Caco-2 (cell line): ENCODE results near the gene MOV10L1. TPM values are rescaled to one million over a fixed set of nuclear protein-coding genes. Genes with fewer than 3 reads are reported as not detected.

Experiments used
- BruUV-seq: library from RNA; stranded (reverse); fragments of 400-500 nt; replicated peaks from 2 replicates; lab custom pipeline; 2021; lab: Mats Ljungman, UMichigan
- CTCF ChIA-PET: fragments of 300-600 bp; sonication (Branson Sonifier 250); formaldehyde crosslinking; loops from one replicate; lab custom pipeline; 2022; ENCODE audit warnings: antibody characterized with exemption; lab: Charles Lee
- POLR2A ChIA-PET: fragments of 300-600 bp; sonication (Branson Sonifier 250); formaldehyde crosslinking; loops from one replicate; lab custom pipeline; 2022; ENCODE audit warnings: antibody characterized with exemption; lab: Charles Lee
- DNase-seq, 2 experiments: peaks; one replicate each; pipeline versions ENCODE4 v3.0.0 to v3.0.0-alpha.2; 2020 to 2022
- H3K27me3 ChIP-seq: replicated peaks from 2 replicates; pipeline ENCODE4 v1.6.0; 2011; ENCODE audit warnings: low read length; ENCODE audit not compliant: control insufficient read depth, insufficient read depth
- H3K36me3 ChIP-seq: 2 replicates; pipeline ENCODE4 v1.5.1; 2011; ENCODE audit warnings: low read length; ENCODE audit not compliant: control insufficient read depth, insufficient read depth
- H3K4me1 ChIP-seq: fragments of 250-450 bp; sonication (Bioruptor Pico); 2 replicates; pipeline ENCODE4 v1.5.1; 2020; ENCODE audit warnings: mild to moderate bottlenecking
- H3K4me3 ChIP-seq: 2 replicates; pipeline ENCODE4 v1.5.1; 2011; ENCODE audit warnings: low read depth, mild to moderate bottlenecking, control low read depth, low read length
- H3K9me3 ChIP-seq: fragments of 250-450 bp; sonication (Bioruptor Pico); 2 replicates; pipeline ENCODE4 v1.5.1; 2020; ENCODE audit warnings: mild to moderate bottlenecking, moderate library complexity
- H3K27ac Mint-ChIP-seq: one replicate; pipeline ENCODE4 v1.8.0; 2022; ENCODE audit warnings: mixed read lengths; ENCODE audit not compliant: unreplicated experiment
- H3K27me3 Mint-ChIP-seq: one replicate; pipeline ENCODE4 v1.8.0; 2022; ENCODE audit warnings: mixed read lengths; ENCODE audit not compliant: insufficient read depth, unreplicated experiment
- H3K36me3 Mint-ChIP-seq: one replicate; pipeline ENCODE4 v1.8.0; 2022; ENCODE audit warnings: mild to moderate bottlenecking, mixed read lengths; ENCODE audit not compliant: insufficient read depth, unreplicated experiment
- H3K4me1 Mint-ChIP-seq: one replicate; pipeline ENCODE4 v1.8.0; 2022; ENCODE audit warnings: low read depth, mixed read lengths; ENCODE audit not compliant: unreplicated experiment
- H3K4me3 Mint-ChIP-seq: one replicate; pipeline ENCODE4 v1.8.0; 2022; ENCODE audit warnings: mild to moderate bottlenecking, moderate library complexity, mixed read lengths; ENCODE audit not compliant: unreplicated experiment
- H3K9me3 Mint-ChIP-seq: one replicate; pipeline ENCODE4 v1.8.0; 2022; ENCODE audit warnings: mixed read lengths; ENCODE audit not compliant: unreplicated experiment
- CTCF ChIP-seq, 2 experiments: fragments of 200-600 bp in 1 of 2; IDR thresholded peaks; 1 replicate in 1 of 2; 2 replicates in 1 of 2; pipeline versions ENCODE4 v1.5.1 to v1.8.0; 2011 to 2022; ENCODE audit warnings: antibody characterized with exemption in 1 of 2, control low read depth in 1 of 2, inconsistent platforms in 1 of 2, low read depth in 1 of 2, low read length in 1 of 2, mild to moderate bottlenecking in 1 of 2, moderate library complexity in 1 of 2; ENCODE audit not compliant: insufficient read depth in 1 of 2, severe bottlenecking in 1 of 2, unreplicated experiment in 1 of 2
- intact Hi-C: fragments of 100-400 bp; cut with micrococcal nuclease; formaldehyde crosslinking; loops from one replicate; pipeline ENCODE4 v1.10.0; 2022; ENCODE audit not compliant: unreplicated experiment
- total RNA-seq: library from RNA; stranded (reverse); gene quantifications from 2 replicates; pipeline ENCODE4 v1.2.3, GENCODE V29; 2022

Gene MOV10L1
- total RNA-seq, 1 experiment from 2014 or later, result not detected

DNA sequence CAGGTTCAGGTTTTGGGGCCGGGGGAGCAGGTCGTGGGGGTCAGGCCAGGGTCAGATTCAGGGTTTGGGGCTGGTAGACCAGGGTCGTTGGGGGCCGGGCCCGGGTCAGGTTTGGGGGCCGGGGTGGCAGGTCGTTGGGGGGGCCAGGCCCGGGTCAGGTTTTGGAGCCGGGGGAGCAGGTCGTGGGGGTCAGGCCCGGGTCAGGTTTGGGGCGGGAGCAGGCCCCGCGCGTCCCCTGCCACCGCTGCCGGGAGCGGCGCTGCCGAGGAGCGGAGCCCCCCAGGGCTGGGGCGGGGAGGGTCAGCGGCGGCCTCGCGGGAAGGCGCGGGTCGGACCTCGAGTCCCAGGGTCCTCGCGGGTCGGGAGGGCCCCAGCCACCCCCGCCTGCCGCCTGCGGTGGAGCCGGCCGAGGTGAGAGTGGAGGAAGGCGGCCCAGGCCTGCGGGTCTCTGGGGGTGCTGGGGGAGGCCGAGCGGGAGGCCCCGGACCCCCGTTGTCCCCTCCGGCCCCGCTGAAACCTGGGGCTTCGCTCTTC lies 96.4 kb downstream of the MOV10L1 start:
- BruUV-seq, result no TSS peak
- no peak for TF ChIP-seq CTCF (IDR thresholded peaks at IDR 0.05; ENCODE audit: insufficient read depth in 1 of 2, low read depth in 1 of 2, low read length in 1 of 2, severe bottlenecking in 1 of 2, unreplicated experiment in 1 of 2)
- DNase-seq, result peak in 1 of 2 experiments; percentile 47
- H3K4me3 ChIP-seq, result peak overlapping the region; percentile 76
- intact Hi-C loops, result no loop called here
- Mint-ChIP-seq H3K9me3 (no peaks in the 10 kb centered on the region), H3K4me3 (peak overlapping the region; percentile 85), H3K4me1 (no peaks in the 10 kb centered on the region), H3K27me3 (no peaks in the 10 kb centered on the region), H3K27ac (peak overlapping the region; percentile 86), H3K36me3 (peaks cover 6% of the 10 kb centered on the region)
- no peaks in the 10 kb centered on the region for H3K27me3 ChIP-seq
- H3K9me3 ChIP-seq, result no peaks in the 10 kb centered on the region
- ChIA-PET POLR2A (no interaction called here), CTCF (interaction anchor here (0.9 kb wide), 1 partner anchor 51 kb away, joined by 3 read pairs; no protein-coding TSS in a partner anchor)
- peaks cover 11% of the 10 kb centered on the region; the same call in 1 of the 2 replicates for H3K4me1 ChIP-seq
- H3K36me3 ChIP-seq, result no peaks in the 10 kb centered on the region

DNA sequence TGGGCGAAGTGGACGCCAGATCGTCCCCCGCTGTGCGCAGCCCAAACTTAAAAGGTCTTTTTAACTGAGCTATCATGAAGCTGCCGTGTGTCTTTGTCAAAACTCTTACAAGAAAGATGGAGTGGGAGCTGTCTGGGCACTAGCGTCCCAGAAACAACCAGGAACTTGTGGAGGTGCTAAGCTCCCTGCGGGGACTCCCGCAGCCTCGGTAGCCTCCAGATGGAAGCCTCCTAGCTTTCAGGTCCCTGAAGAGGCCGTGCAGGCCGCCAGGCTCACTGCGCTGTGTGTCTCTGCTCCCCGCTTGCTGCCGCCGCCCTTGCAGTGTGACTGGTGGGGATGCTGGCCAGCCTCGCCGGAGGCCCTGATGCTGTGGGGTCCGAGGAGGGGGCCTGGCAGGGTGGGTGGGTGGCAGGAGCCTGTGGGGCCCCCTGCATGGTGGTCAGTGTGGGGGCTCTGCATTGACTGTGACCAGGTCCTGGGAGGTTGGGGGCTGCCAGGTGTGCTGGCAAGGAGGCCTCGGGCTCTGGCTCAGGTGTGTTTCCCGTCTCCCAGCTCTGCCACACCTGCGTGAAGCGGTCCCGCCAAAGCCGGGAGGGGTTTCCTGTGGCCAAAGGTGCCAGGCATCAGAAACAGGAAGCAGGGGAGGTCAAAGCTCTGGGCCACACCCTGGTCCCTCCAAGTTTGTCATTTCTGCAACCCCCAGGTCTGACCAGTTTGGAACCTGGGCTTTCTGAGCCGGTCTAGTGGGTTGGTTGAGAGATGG lies 97.1 kb downstream of the MOV10L1 start:
- POLR2A ChIA-PET, result no interaction called here
- no TSS peak for BruUV-seq
- no peaks in the 10 kb centered on the region for H3K9me3 ChIP-seq

More for the DNA sequence above, 97.1 kb downstream of the MOV10L1 start:
- Histone ChIP-seq H3K4me3 (peak overlapping the region; percentile 76), H3K36me3 (no peaks in the 10 kb centered on the region), H3K27me3 (no peaks in the 10 kb centered on the region), H3K4me1 (peaks cover 11% of the 10 kb centered on the region; the same call in 1 of the 2 replicates)
- Mint-ChIP-seq H3K27me3 (no peaks in the 10 kb centered on the region), H3K4me1 (no peaks in the 10 kb centered on the region), H3K27ac (peak overlapping the region; percentile 86), H3K9me3 (no peaks in the 10 kb centered on the region), H3K4me3 (peak overlapping the region; percentile 85), H3K36me3 (peaks cover 6% of the 10 kb centered on the region)
- DNase-seq, result no peak
- intact Hi-C loops, result no loop called here
- TF ChIP-seq CTCF (IDR thresholded peaks at IDR 0.05; ENCODE audit: insufficient read depth in 1 of 2, low read depth in 1 of 2, low read length in 1 of 2, severe bottlenecking in 1 of 2, unreplicated experiment in 1 of 2), result no peak
- CTCF ChIA-PET, result interaction anchor here (0.9 kb wide), 1 partner anchor 50 kb away, joined by 3 read pairs; no protein-coding TSS in a partner anchor
